Immature natural killer cell (primary cell): ENCODE measurements around the gene RGS12. TPM values are rescaled to one million over a fixed set of nuclear protein-coding genes. Genes with fewer than 3 reads are reported as not detected.
A peak's percentile ranks its signal among the peaks of the same experiment; 100 is the strongest.

Experiments
- DNase-seq, 3 donors: peaks; one replicate each; pipeline ENCODE4 v3.0.0; 2022; ENCODE audit warnings: mixed read lengths in 1 of 3
- H3K27ac Mint-ChIP-seq, 6 donors: one replicate each; pipeline ENCODE4 v1.8.0; 2020; ENCODE audit warnings: mixed read lengths in 6 of 6, mild to moderate bottlenecking in 5 of 6, inconsistent platforms in 4 of 6, moderate library complexity in 3 of 6
- H3K27me3 Mint-ChIP-seq, 3 donors: one replicate each; pipeline ENCODE4 v1.8.0; 2020 to 2021; ENCODE audit warnings: low read depth in 3 of 3, mild to moderate bottlenecking in 3 of 3, mixed read lengths in 3 of 3, moderate library complexity in 3 of 3, inconsistent platforms in 1 of 3
- H3K36me3 Mint-ChIP-seq, 3 donors: one replicate each; pipeline ENCODE4 v1.8.0; 2020; ENCODE audit warnings: mixed read lengths in 3 of 3, inconsistent platforms in 2 of 3, mild to moderate bottlenecking in 2 of 3
- H3K4me1 Mint-ChIP-seq, 2 donors: one replicate each; pipeline ENCODE4 v1.8.0; 2020; ENCODE audit warnings: inconsistent platforms in 2 of 2, mild to moderate bottlenecking in 2 of 2, mixed read lengths in 2 of 2, moderate library complexity in 1 of 2
- H3K4me3 Mint-ChIP-seq, 5 donors: one replicate each; pipeline ENCODE4 v1.8.0; 2020; ENCODE audit warnings: mild to moderate bottlenecking in 5 of 5, mixed read lengths in 5 of 5, inconsistent platforms in 3 of 5, moderate library complexity in 3 of 5
- H3K9me3 Mint-ChIP-seq, 6 donors: one replicate each; pipeline ENCODE4 v1.8.0; 2020; ENCODE audit warnings: mild to moderate bottlenecking in 6 of 6, mixed read lengths in 6 of 6, inconsistent platforms in 4 of 6, moderate library complexity in 3 of 6
- polyA plus RNA-seq, 3 donors: library from polyadenylated mRNA; unstranded; fragments of 300-500 nt; fragmentation: Illumina TruSeq; gene quantifications; one replicate each; pipeline ENCODE4 v1.2.3, GENCODE V29; 2021

RGS12 gene
- polyA plus RNA-seq, 3 donors from 2014 or later = 2.5 to 2.7 TPM; not detected in 1

DNA sequence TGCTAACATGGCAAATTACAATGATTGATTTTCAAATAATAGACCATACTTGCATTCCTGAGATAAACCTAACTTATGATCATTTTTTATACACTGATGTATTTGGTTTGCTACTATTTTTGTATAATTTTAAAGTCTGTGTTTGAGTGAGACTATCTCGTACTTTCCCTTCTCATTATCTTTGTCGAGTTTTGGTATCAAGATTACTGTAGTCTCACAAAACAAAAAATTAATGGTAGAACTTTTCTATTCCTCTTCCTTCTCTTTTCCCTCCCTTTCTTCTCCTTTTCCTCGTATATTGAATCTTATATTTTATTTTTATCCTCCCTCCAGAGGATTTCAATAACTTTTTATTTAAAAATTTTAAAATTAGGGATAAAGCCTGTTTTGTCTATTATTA lies 41.5 kb downstream of the RGS12 start:
- peaks cover 3 to 10% of the 10 kb centered on the region in 2 donors for H3K4me1 Mint-ChIP-seq
- H3K27me3 Mint-ChIP-seq = no peaks in the 10 kb centered on the region
- no peak for DNase-seq
- H3K9me3 Mint-ChIP-seq = no peaks in the 10 kb centered on the region
- no peak overlapping the region for H3K4me3 Mint-ChIP-seq
- H3K36me3 Mint-ChIP-seq = no peaks in the 10 kb centered on the region
- H3K27ac Mint-ChIP-seq = no peak overlapping the region

DNA sequence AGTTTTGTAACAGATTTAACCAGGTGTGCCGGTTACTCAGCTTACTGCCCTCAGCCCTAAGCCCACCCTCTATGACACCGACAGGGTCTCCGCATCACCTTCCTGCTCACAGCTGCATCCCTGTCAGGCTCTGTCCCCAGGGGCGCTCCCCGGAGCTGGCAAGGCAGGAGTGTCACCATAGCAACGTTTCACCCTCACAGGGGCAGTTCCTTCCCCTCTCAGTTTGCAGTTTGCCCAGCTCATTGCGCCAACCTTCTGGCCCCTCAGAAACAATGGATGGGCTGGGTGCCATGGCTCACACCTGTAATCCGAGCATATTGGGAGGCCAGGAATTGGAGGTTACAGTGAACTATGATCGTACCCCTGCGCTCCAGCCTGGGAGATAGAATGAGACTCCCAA lies 42.6 kb downstream of the RGS12 start:
- Mint-ChIP-seq H3K4me1 (peaks cover 5% of the 10 kb centered on the region in 2 donors), H3K9me3 (no peaks in the 10 kb centered on the region), H3K36me3 (no peaks in the 10 kb centered on the region), H3K27ac (no peak overlapping the region), H3K4me3 (no peak overlapping the region), H3K27me3 (no peaks in the 10 kb centered on the region)
- no peak for DNase-seq

DNA sequence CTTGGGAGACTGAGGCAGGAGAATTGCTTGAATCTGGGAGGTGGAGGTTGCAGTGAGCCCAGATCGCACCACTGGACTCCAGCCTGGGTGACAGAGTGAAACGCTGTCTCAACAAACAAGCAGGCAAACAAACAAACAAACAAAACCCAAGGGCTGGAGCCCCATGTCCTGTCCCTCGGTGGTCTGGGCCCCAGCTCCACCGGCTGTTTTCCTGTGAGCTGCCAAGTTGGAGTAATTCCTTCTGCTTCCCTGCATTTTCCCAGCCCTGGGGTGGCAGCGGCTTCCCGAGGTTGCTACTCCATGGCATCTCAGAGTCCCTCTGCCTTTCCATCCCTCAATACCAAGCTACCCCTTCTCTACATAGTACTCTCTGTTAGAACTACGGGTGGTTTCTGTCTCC lies 43.2 kb downstream of the RGS12 start:
- Mint-ChIP-seq H3K9me3 (no peaks in the 10 kb centered on the region), H3K4me3 (no peak overlapping the region), H3K36me3 (no peaks in the 10 kb centered on the region), H3K27me3 (no peaks in the 10 kb centered on the region), H3K27ac (no peak overlapping the region), H3K4me1 (peaks cover 0 to 2% of the 10 kb centered on the region in 2 donors)
- DNase-seq = no peak

DNA sequence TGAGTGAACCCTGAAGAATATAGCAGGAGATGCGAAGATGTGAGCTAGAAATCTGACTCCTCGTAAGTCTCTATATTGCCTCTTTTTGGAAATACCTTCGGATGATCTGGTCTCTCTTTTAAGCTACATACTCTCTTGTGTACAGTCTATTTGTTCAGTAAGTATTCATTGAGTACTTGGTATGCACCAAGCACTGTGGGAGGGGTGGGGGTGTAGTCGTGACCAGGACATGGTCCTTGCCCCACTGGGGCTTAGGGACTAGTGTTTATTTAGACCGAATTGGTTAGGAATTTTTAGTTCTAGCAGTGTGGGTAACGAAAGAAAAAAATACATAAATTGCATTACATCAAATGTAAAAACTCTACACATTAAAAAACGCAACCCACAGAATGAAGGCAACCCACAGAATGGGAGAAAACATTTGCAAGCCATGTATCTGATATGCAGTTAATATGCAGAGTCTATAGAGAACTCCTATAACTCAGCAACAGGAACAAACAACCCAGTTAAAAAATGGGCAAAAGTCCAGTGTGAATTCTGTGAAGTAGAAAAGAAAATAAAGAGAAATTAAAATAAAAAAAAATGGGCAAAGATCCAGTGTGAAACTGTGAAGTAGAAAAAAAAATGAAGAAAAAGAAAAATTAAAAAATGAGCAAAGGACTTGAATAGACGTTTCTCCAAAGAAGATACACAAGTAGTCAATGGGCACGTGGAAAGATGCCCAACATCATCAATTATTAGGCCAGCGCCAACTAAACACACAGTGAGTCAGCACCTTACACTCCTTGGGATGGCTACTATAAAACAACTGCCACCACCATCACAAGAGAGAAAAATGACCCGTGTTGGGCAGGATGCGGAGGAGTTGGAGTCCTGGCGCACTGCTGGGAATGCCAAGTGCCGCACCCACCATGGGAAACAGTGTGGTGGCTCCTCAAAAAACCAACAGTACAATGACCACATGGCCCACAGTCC lies 43.8 kb downstream of the RGS12 start:
- DNase-seq = no peak
- no peak overlapping the region for H3K4me3 Mint-ChIP-seq
- no peaks in the 10 kb centered on the region for H3K36me3 Mint-ChIP-seq
- H3K27me3 Mint-ChIP-seq = no peaks in the 10 kb centered on the region
- no peaks in the 10 kb centered on the region for H3K9me3 Mint-ChIP-seq
- peaks cover 0 to 2% of the 10 kb centered on the region in 2 donors for H3K4me1 Mint-ChIP-seq
- peak overlapping the region in 1 of 6 donors; percentile 17 for H3K27ac Mint-ChIP-seq

DNA sequence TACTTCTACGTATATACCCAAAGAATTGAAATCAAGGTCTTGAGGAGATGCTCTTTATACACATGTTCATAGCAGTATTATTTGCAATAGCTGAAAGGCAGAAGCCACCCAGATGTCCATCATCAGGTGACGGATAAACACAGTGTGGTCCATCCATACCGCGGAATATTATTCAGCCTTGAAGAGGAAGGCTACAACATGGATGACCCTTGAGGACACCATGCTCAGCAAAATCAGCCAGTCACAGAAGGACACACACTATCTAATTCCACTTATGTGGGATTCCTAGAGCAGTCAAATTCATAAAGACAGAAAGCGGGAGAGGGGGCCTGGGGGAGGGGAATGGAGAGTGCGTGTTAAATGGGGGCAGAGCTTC lies 44.5 kb downstream of the RGS12 start:
- Mint-ChIP-seq H3K27ac (peak overlapping the region in 2 of 6 donors; percentile 17 to 21), H3K4me1 (peaks cover 7 to 8% of the 10 kb centered on the region in 2 donors), H3K36me3 (no peaks in the 10 kb centered on the region), H3K9me3 (no peaks in the 10 kb centered on the region), H3K4me3 (no peak overlapping the region), H3K27me3 (no peaks in the 10 kb centered on the region)
- DNase-seq = no peak

DNA sequence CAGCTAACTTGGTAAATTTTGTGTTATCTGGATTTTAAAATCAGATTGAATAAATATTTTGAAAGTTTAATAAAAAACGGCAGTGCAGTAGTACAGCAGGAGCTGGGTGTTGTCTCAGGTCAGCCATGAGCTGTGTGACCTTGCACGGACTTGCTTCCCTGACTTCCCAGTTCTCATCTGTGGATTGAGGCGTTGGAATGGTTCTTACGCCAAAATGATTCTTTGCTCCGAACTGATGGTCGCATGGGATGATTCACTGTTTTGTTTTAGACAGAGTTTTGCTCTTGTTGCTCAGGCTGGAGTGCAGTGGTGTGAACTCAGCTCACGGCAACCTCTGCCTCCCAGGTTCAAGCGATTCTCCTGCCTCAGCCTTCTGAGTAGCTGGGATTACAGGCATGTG lies 45.0 kb downstream of the RGS12 start:
- H3K27ac Mint-ChIP-seq = no peak overlapping the region

DNA sequence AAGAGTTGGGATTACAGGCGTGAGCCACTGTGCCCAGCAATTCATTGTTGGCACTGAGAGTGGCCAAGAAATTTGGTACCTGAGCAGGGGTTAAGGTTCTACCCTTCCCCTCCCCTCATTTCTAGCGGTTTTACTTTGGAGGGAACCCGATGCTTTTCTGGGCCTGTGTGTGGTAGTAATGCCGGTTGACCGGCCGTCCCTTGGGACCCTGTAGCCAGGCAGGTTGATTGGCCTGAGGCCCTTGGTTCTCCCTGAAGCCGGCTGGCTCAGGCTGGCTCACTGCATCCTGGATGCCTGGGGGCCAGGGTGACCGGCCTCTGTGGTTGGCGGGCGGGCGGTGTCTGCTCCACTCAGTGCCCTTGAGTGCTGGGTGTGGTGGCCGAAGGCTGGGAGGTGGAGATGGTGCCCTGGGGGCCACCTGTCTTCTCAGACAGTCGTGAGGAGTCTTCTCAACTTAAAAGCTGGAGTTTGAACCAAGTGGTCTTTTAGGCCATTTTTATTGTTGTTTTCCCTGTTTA lies 45.6 kb downstream of the RGS12 start:
- Mint-ChIP-seq H3K4me1 (peaks cover 11 to 16% of the 10 kb centered on the region in 2 donors), H3K27ac (no peak overlapping the region), H3K36me3 (no peaks in the 10 kb centered on the region), H3K4me3 (no peak overlapping the region), H3K9me3 (no peaks in the 10 kb centered on the region), H3K27me3 (no peaks in the 10 kb centered on the region)
- no peak for DNase-seq

More for the DNA sequence above, 45.0 kb downstream of the RGS12 start:
- no peak overlapping the region for H3K4me3 Mint-ChIP-seq
- no peak for DNase-seq
- peaks cover 11% of the 10 kb centered on the region in 2 donors for H3K4me1 Mint-ChIP-seq
- H3K9me3 Mint-ChIP-seq = no peaks in the 10 kb centered on the region
- no peaks in the 10 kb centered on the region for H3K27me3 Mint-ChIP-seq
- no peaks in the 10 kb centered on the region for H3K36me3 Mint-ChIP-seq

DNA sequence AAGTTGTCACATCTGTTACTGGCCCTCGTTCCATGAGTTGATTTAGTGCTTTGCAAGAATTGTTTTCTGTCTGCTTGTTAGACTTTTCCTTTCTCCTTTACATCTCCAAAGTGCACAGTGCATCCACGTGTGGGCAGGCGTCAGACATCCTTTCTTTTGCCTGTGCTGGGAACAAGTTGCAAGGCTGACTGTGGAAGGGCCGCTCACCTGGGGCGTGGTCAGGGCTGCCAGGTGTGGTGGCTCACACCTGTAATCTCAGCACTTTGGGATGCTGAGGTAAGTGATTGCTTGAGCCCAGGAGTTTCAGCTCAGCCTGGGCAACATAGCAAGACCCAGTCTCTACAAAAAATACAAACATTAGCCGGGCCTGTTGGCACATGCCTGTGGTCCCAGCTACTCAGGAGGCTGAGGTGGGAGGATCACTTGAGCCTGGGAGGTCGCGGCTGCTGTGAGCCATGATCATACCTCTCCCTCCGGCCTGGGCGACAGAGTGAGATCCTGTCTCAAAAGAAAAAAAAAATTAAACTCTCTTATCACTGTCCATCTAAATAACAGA lies 46.2 kb downstream of the RGS12 start:
- Mint-ChIP-seq H3K4me1 (peaks cover 11 to 16% of the 10 kb centered on the region in 2 donors), H3K9me3 (no peaks in the 10 kb centered on the region), H3K27ac (peak overlapping the region in 1 of 6 donors; percentile 47), H3K4me3 (no peak overlapping the region), H3K36me3 (peaks cover 0 to 6% (median 0%) of the 10 kb centered on the region in 3 donors), H3K27me3 (peaks cover 0 to 2% (median 0%) of the 10 kb centered on the region in 3 donors)
- no peak for DNase-seq

DNA sequence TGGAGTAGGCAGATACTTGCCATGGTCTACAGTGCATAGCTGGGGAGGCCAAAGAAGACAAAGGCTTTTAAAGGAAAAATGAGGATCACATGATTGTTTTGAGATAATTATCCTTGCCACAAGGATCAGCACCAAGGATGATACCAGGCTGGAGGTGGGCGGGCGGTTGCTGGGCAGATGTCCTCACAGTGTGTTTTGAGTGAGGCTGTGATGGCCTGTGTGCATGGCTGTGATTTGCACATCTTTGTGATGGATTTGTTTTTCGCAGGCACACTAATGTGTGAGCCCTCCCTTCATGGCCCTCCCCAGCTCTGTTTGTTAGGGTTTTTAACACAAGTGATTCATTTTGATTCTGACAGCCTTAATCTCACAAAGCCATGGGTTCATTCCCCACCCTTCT lies 46.8 kb downstream of the RGS12 start:
- Mint-ChIP-seq H3K27ac (peak overlapping the region in 1 of 6 donors; percentile 47), H3K4me3 (no peak overlapping the region), H3K36me3 (peaks cover 0 to 6% (median 0%) of the 10 kb centered on the region in 3 donors), H3K9me3 (no peaks in the 10 kb centered on the region), H3K27me3 (peaks cover 0 to 2% (median 0%) of the 10 kb centered on the region in 3 donors), H3K4me1 (peaks cover 11 to 16% of the 10 kb centered on the region in 2 donors)
- no peak for DNase-seq

DNA sequence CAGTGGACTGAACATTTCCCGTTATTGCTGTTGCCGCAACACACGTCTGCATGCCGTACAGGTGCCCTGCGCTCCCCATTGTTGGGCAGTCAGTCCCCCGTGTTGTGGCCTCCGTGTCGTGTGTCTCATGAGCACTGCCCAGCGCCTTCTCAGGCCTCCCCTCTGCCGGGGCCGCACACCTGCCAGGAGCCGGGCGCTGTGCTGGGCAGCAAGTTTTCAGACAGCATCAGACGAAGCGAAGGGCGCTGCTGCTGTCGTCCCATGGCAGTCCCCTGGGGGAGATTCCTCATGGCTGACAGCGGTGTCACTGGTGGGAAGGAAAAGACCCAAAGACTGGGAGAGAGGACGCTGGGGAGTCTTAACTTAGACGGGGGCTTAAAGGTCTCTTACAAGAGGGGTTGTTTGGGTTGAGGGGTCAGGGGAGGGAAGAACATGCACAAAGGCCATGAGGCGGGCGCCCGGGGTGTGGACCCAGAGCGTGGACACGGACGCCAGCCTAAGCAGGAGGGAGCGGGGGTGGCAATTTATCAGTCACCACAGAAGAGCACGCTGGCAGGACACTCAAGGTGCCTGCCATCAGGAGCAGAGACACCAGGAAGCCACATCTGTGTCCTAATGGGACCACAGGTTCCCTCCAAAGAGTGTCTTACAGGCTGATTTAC lies 47.3 kb downstream of the RGS12 start:
- Mint-ChIP-seq H3K4me1 (peaks cover 11 to 18% of the 10 kb centered on the region in 2 donors), H3K9me3 (no peaks in the 10 kb centered on the region), H3K27ac (no peak overlapping the region)

DNA sequence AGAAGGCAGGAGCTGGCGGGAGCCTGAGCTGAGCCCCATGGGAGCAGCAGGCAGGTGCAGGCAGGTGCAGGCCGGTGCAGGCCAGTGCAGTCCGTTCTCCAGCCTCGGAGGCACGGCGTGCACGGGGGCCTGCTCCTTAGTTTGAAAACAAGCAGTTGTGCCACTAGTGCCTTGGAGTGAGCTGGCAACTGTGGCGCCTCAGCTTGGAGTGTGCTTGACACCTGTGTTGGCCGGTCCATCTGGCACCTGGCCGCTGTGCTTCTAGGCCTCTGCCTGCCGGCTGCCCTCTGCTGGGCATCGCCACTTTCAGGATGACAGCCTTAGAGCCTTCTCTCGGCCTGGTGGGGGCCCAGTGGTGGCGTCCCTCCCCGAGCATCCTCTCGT lies 47.9 kb downstream of the RGS12 start:
- Mint-ChIP-seq H3K4me1 (peaks cover 12 to 23% of the 10 kb centered on the region in 2 donors), H3K36me3 (peaks cover 0 to 6% (median 0%) of the 10 kb centered on the region in 3 donors)

More for the DNA sequence above, 47.3 kb downstream of the RGS12 start:
- peaks cover 0 to 2% (median 0%) of the 10 kb centered on the region in 3 donors for H3K27me3 Mint-ChIP-seq
- H3K36me3 Mint-ChIP-seq = peaks cover 0 to 6% (median 0%) of the 10 kb centered on the region in 3 donors
- no peak overlapping the region for H3K4me3 Mint-ChIP-seq
- no peak for DNase-seq

DNA sequence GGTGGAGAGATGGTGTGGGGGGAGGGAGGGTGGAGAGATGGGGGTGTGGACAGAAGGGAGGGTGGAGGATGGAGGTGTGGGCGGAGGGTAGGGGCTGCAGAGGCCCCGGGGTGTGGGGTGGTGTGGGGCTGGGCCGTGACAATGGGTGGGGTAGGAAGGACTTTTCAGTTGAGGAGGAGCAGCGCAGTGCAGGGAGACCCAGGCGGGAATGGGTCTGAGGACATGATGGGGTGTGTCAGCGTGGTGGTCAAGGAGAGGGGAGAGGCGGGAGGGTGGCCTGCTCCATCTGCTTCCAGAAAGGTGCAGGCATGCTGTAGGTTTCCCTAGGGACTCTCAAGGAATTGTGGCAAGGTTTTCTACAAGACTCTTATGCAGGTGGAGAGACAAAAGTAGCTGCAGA lies 48.9 kb downstream of the RGS12 start:
- H3K36me3 Mint-ChIP-seq = peaks cover 0 to 6% (median 0%) of the 10 kb centered on the region in 3 donors
- no peak overlapping the region for H3K4me3 Mint-ChIP-seq
- DNase-seq = no peak
- peaks cover 21 to 33% of the 10 kb centered on the region in 2 donors for H3K4me1 Mint-ChIP-seq
- H3K27ac Mint-ChIP-seq = peak overlapping the region in 1 of 6 donors; percentile 20
- no peaks in the 10 kb centered on the region for H3K9me3 Mint-ChIP-seq
- H3K27me3 Mint-ChIP-seq = peaks cover 0 to 2% (median 0%) of the 10 kb centered on the region in 3 donors

More for the DNA sequence above, 47.9 kb downstream of the RGS12 start:
- Mint-ChIP-seq H3K27me3 (peaks cover 0 to 2% (median 0%) of the 10 kb centered on the region in 3 donors), H3K9me3 (no peaks in the 10 kb centered on the region), H3K4me3 (no peak overlapping the region), H3K27ac (no peak overlapping the region)
- no peak for DNase-seq

DNA sequence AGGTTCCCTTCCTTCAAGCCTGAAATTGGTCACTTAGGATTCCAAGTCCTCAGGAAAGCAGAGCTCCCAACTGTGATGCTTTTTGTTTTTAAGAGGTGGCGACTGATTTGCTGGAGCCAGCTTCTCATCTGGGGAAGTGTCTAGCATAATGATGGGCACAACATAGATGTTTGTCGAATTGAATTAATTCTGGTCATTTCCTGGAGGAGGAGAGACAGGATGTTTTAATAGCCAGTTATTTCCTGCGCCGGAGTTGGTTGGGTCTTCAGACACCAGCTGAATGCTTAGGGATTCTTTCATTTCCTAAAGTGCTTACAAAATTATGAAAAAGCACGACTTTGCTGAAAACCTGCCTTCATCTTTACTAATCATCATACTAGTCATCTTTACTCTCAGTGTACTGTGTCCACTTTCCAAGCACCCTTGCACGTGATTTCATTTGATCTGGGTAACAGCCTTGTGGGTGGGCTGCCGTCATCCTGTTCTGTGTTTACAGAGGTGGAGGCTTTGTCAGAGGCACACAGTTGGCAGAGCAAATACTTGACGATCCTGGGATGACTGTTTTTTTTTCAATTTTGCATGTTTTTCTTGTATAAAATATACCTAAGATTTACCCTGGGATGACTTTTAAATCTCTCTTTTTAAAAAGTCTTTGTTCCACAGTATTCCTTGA lies 49.5 kb downstream of the RGS12 start:
- H3K27ac Mint-ChIP-seq = peak overlapping the region in 2 of 6 donors; percentile 26 to 72
- H3K36me3 Mint-ChIP-seq = peaks cover 0 to 6% (median 0%) of the 10 kb centered on the region in 3 donors
- DNase-seq = peak in 2 of 3 donors; percentile 8 to 11
- H3K9me3 Mint-ChIP-seq = no peaks in the 10 kb centered on the region
- peaks cover 21 to 33% of the 10 kb centered on the region in 2 donors for H3K4me1 Mint-ChIP-seq
- H3K4me3 Mint-ChIP-seq = peak overlapping the region in 2 of 5 donors; percentile 7 to 20
- H3K27me3 Mint-ChIP-seq = peaks cover 0 to 2% (median 0%) of the 10 kb centered on the region in 3 donors
